ENCODE results near the gene UBE2C.

DNA sequence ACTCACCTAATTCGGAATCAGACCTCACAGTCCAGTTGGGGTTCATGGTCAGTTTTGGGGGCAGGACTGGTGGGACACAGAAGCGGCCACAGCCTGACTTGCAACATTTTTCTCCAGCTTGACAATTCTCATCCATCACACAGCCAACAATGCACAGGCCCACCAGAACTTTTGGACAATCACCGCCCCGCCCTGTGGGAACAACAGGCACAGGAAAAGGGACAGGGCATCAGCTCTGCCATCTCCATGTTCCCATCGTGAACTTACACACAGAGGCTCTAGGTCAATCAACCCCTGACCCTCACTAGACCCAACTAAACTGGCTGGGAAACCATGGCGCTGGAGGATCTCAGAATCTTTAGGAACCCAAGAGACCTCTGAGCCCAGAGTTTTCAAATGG, 37.0 kb upstream of the UBE2C start:
- no peak for TF ChIP-seq SP2 (IDR thresholded peaks at IDR 0.05; ENCODE audit: low read length)
- TF ChIP-seq ATF2 (IDR thresholded peaks at IDR 0.05; ENCODE audit: low read length): no peak
- no peak for TF ChIP-seq TAF1 (IDR thresholded peaks at IDR 0.05; ENCODE audit: low read depth, low read length)
- TF ChIP-seq EGR1 (IDR thresholded peaks at IDR 0.05; ENCODE audit: borderline replicate concordance, low read depth, low read length): no peak
- TF ChIP-seq SIX5 (IDR thresholded peaks at IDR 0.05; ENCODE audit: low read depth, low read length): no peak
- no peak for TF ChIP-seq SUZ12 (IDR thresholded peaks at IDR 0.05; ENCODE audit: low read length)
- TF ChIP-seq SP1 (IDR thresholded peaks at IDR 0.05; ENCODE audit: low read depth, low read length): no peak
- TF ChIP-seq RAD21 (IDR thresholded peaks at IDR 0.05 in 1 of 2, conservative IDR thresholded peaks at IDR 0.05 in 1 of 2; ENCODE audit: low read depth in 2 of 2, low read length in 2 of 2): no peak
- no peak for TF ChIP-seq KDM5A (IDR thresholded peaks at IDR 0.05; ENCODE audit: low read length)
- TF ChIP-seq, protein P1, sequence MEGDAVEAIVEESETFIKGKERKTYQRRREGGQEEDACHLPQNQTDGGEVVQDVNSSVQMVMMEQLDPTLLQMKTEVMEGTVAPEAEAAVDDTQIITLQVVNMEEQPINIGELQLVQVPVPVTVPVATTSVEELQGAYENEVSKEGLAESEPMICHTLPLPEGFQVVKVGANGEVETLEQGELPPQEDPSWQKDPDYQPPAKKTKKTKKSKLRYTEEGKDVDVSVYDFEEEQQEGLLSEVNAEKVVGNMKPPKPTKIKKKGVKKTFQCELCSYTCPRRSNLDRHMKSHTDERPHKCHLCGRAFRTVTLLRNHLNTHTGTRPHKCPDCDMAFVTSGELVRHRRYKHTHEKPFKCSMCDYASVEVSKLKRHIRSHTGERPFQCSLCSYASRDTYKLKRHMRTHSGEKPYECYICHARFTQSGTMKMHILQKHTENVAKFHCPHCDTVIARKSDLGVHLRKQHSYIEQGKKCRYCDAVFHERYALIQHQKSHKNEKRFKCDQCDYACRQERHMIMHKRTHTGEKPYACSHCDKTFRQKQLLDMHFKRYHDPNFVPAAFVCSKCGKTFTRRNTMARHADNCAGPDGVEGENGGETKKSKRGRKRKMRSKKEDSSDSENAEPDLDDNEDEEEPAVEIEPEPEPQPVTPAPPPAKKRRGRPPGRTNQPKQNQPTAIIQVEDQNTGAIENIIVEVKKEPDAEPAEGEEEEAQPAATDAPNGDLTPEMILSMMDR (IDR thresholded peaks at IDR 0.05; ENCODE audit: control extremely low read depth in 1 of 3, insufficient read depth in 1 of 3, low read depth in 1 of 3, low read length in 3 of 3): no peak
- no peak for TF ChIP-seq ASH2L (IDR thresholded peaks at IDR 0.05; ENCODE audit: low read length)
- no peak for TF ChIP-seq BRCA1 (IDR thresholded peaks at IDR 0.05; ENCODE audit: low read depth, low read length)
- TF ChIP-seq EP300 (IDR thresholded peaks at IDR 0.05; ENCODE audit: borderline replicate concordance in 1 of 2, low read depth in 2 of 2, low read length in 2 of 2): no peak

Data from H1 (cell line).